Smooth muscle cell (in vitro differentiated cells): ENCODE data around the gene ANO3. TPM values are rescaled to one million over a fixed set of nuclear protein-coding genes. Genes with fewer than 3 reads are reported as not detected.

ENCODE experiments used
- DNase-seq: peaks from one replicate; lab custom pipeline; 2025; ENCODE audit not compliant: unreplicated experiment; lab: John Stamatoyannopoulos, UW
- H2AFZ ChIP-seq: fragments of 200-600 bp; sonication (generic); 2 replicates; pipeline ENCODE4 v1.6.0; 2016; ENCODE audit warnings: antibody characterized with exemption, low read depth, mild to moderate bottlenecking
- H3F3A ChIP-seq: fragments of 200-600 bp; sonication (generic); 2 replicates; pipeline ENCODE4 v1.6.0; 2017; ENCODE audit warnings: antibody characterized with exemption, low read depth
- H3K27ac ChIP-seq: fragments of 200-600 bp; sonication (generic); 2 replicates; pipeline ENCODE4 v1.5.1; 2016; ENCODE audit warnings: low read depth, mild to moderate bottlenecking
- H3K27me3 ChIP-seq: fragments of 200-600 bp; sonication (generic); 2 replicates; pipeline ENCODE4 v1.6.1; 2016; ENCODE audit warnings: low read depth, mild to moderate bottlenecking
- H3K36me3 ChIP-seq: fragments of 200-600 bp; sonication (generic); 2 replicates; pipeline ENCODE4 v1.5.1; 2016; ENCODE audit warnings: low read depth
- H3K4me1 ChIP-seq: fragments of 200-600 bp; sonication (generic); 2 replicates; pipeline ENCODE4 v1.5.1; 2016; ENCODE audit warnings: low read depth
- H3K4me2 ChIP-seq: fragments of 200-600 bp; sonication (generic); 2 replicates; pipeline ENCODE4 v1.6.0; 2016; ENCODE audit warnings: mild to moderate bottlenecking
- H3K4me3 ChIP-seq: fragments of 200-600 bp; sonication (generic); 2 replicates; pipeline ENCODE4 v1.5.1; 2016; ENCODE audit warnings: mild to moderate bottlenecking
- H3K79me2 ChIP-seq: fragments of 200-600 bp; sonication (generic); 2 replicates; pipeline ENCODE4 v1.6.0; 2016; ENCODE audit warnings: low read depth, mild to moderate bottlenecking
- H3K9ac ChIP-seq: fragments of 200-600 bp; sonication (generic); 2 replicates; pipeline ENCODE4 v1.6.0; 2016; ENCODE audit warnings: low read depth
- H3K9me3 ChIP-seq: fragments of 200-600 bp; sonication (generic); replicated peaks from 2 replicates; pipeline ENCODE4 v1.5.1; 2016; ENCODE audit warnings: low read depth
- H4K20me1 ChIP-seq: fragments of 200-600 bp; sonication (generic); 2 replicates; pipeline ENCODE4 v1.6.0; 2016; ENCODE audit warnings: low read depth
- CTCF ChIP-seq: fragments of 200-600 bp; sonication (generic); IDR thresholded peaks from 2 replicates; pipeline ENCODE4 v1.5.1; 2017; ENCODE audit warnings: borderline replicate concordance, mild to moderate bottlenecking, antibody characterized with exemption; ENCODE audit not compliant: insufficient read depth, poor library complexity, severe bottlenecking
- WGBS: methylation state at CpG from one replicate; pipeline ENCODE4 v1.1.7; 2016; ENCODE audit warnings: low lambda C conversion rate; 5-methylcytosine and 5-hydroxymethylcytosine counted together
- polyA plus RNA-seq: library from polyadenylated mRNA; unstranded; fragments of >200 nt; fragmentation: Nextera tagmentation; extraction: Ambion mirVana; gene quantifications from 2 replicates; pipeline ENCODE4 v1.2.1, GENCODE V29; 2016
- total RNA-seq: library from RNA; depleted of rRNA; stranded (reverse); fragments of >200 nt; gene quantifications from 2 replicates; pipeline ENCODE4 v1.2.3, GENCODE V29; 2014

ANO3 gene
- total and polyA plus RNA-seq, 2 experiments from 2014 or later, result 0.13 TPM; not detected in 1

GRCh38 chr11:26473216-26474194, 141.6 kb downstream of the ANO3 start:
- WGBS, result 75% methylated on average over 4 of the region's 4 CpGs

GRCh38 chr11:26474401-26474800, 142.5 kb downstream of the ANO3 start:
- Histone ChIP-seq H3K27me3 (peaks cover 14% of the 10 kb centered on the region), H4K20me1 (no peaks in the 10 kb centered on the region), H3K4me2 (no peak overlapping the region), H3F3A (no peaks in the 10 kb centered on the region), H2AFZ (no peak overlapping the region), H3K9ac (no peak overlapping the region), H3K4me3 (no peak overlapping the region), H3K36me3 (no peaks in the 10 kb centered on the region), H3K27ac (no peak overlapping the region), H3K9me3 (no peaks in the 10 kb centered on the region), H3K4me1 (no peaks in the 10 kb centered on the region), H3K79me2 (no peaks in the 10 kb centered on the region)
- no peak for DNase-seq
- no peak for TF ChIP-seq CTCF
- 84% methylated on average over 2 of the region's 2 CpGs for WGBS

More at GRCh38 chr11:26473216-26474194, 141.6 kb downstream of the ANO3 start:
- H3K27me3 ChIP-seq, result peaks cover 12% of the 10 kb centered on the region
- H3F3A ChIP-seq, result no peaks in the 10 kb centered on the region
- H2AFZ ChIP-seq, result no peak overlapping the region
- no peak overlapping the region for H3K4me2 ChIP-seq
- no peak for TF ChIP-seq CTCF
- no peaks in the 10 kb centered on the region for H4K20me1 ChIP-seq
- DNase-seq, result no peak
- H3K4me1 ChIP-seq, result no peaks in the 10 kb centered on the region
- H3K9me3 ChIP-seq, result no peaks in the 10 kb centered on the region
- H3K36me3 ChIP-seq, result no peaks in the 10 kb centered on the region
- H3K79me2 ChIP-seq, result no peaks in the 10 kb centered on the region
- H3K9ac ChIP-seq, result no peak overlapping the region
- H3K4me3 ChIP-seq, result no peak overlapping the region
- no peak overlapping the region for H3K27ac ChIP-seq

GRCh38 chr11:26477396-26477795, 145.5 kb downstream of the ANO3 start:
- no peak for DNase-seq
- Histone ChIP-seq H4K20me1 (no peaks in the 10 kb centered on the region), H3K4me2 (no peak overlapping the region), H3F3A (no peaks in the 10 kb centered on the region), H3K9me3 (no peaks in the 10 kb centered on the region), H2AFZ (no peak overlapping the region), H3K27ac (no peak overlapping the region), H3K27me3 (peaks cover 6% of the 10 kb centered on the region), H3K4me1 (no peaks in the 10 kb centered on the region), H3K36me3 (no peaks in the 10 kb centered on the region), H3K79me2 (no peaks in the 10 kb centered on the region), H3K9ac (no peak overlapping the region), H3K4me3 (no peak overlapping the region)
- WGBS, result 66% methylated on average over 2 of the region's 2 CpGs
- TF ChIP-seq CTCF, result no peak
